Right renal cortex interstitium (tissue), 3 donors: Measurements from ENCODE around the gene GPC6. TPM values are rescaled to one million over a fixed set of nuclear protein-coding genes. Genes with fewer than 3 reads are reported as not detected.

Source experiments
- DNase-seq, 3 donors: peaks; one replicate each; pipeline ENCODE4 v3.0.0-alpha.2; 2013; ENCODE audit warnings: low read depth in 3 of 3, low spot score in 2 of 3
- polyA plus RNA-seq, 3 donors: library from polyadenylated mRNA; unstranded; fragments of 120-200 nt; gene quantifications; one replicate each; pipeline ENCODE4 v1.2.1, GENCODE V29; 2013; ENCODE audit not compliant: insufficient read length in 3 of 3

GPC6 gene
- polyA plus RNA-seq, 3 donors, result 56.7 to 71.0 (median 65.8) TPM

DNA sequence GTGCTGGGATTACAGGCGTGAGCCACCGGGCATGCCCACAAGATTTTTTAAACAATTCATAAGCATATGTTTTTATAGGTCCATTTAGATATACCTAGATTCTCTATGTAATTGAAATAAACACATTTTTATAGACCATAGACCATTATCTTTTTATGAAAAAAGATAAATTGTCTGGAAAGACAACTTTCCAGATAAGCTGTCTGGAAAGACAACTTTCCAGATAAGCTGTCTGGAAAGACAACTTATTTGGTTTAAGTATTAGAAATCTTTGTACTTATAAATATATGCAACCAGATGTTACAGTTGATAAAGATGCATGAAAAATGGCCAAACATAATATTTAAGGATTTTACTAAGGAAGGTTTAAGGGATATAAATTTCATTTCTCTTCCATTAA lies 538.5 kb downstream of the GPC6 start:
- no peak for DNase-seq

DNA sequence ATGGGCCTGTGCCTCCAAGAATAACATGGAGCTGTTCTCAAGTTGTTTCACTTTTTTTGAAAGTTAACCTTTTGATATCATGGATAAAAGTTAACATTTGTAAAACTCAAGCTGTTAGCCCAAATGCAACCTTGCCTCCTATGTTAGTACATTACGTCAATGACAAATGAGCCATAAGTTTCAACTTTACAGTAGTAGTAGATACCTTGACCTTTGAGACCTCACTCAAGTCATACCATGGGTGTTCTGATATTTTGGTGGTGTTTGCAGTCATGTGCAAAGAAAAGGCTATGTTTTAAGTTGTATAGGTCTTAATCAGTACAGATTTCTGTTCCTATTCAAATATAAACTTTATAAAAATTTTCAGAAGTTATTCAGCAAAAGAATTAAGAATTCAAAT lies 539.2 kb downstream of the GPC6 start:
- DNase-seq, result no peak

DNA sequence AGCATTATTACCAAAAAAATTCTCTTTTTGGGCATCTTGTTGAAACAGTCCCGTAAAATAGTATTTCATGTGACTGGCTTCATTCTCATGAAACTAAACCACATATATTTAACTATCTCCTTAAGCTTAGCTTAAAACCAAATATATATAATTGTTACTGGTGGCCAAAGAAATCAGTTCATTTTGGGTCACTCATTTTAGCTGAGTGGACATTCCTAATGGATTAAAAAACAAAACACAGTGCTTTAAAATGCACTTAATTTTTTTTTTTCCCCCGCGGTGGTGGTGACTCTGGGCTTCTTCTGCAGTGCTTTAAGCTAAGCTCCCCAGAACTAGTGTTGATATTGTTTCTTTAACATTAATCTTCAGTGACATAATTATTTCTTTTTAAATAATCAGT lies 540.1 kb downstream of the GPC6 start:
- no peak for DNase-seq

DNA sequence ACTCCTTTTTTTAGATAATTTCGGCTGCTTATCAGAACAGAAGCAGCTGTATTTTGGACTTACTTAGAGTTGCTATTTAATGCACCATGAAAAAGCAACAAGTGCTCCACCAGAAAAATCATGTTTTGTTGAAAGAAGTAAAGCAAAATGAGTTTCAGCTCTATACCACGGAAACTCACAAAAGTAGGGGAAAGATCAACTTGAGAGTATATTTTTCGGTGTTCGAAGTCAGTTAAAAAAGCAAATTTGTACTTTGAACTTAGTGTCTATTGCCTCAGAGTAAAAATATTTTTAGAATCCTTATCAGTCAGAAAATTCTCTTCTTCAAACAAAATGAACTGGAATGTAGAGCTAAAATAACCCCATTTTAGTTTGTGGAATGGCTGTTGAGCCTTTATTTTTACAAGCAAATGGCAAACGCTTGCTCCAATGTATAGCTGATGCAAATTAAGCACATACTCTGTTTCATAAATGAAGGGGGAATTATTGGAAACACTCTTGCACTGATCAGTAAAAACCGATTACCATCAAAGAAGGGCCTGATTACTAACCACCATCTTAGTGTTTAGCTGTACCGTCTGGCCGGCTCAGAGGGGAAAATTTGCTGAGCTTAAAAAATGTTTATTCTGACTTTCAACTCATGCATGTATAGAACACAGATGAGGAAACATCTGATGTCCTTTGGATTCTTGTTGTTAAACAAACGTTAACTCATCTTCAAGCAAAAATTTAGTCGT lies 540.7 kb downstream of the GPC6 start:
- no peak for DNase-seq

DNA sequence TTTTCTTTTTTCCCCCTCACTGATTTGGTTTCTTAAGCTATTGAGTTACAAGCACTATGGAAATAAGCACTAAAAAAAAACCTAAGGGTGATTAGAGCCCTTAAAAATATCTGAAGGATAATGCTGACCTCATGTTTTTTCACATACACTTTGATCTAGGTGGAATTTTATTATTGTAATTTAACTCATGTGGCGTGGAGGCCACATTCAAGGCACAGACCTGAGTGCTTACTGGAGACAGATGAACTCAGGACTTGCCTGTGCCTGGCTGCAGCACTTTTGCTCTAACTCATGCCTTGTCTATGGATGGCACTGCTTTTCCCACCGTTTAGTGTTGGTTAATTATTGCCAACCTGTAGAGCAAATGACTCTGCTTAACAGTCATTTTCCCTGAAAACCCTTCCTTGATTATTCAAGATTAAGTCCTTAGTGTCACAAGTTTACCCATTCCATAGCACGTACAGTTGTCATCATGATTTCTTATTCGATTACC lies 541.4 kb downstream of the GPC6 start:
- no peak for DNase-seq

DNA sequence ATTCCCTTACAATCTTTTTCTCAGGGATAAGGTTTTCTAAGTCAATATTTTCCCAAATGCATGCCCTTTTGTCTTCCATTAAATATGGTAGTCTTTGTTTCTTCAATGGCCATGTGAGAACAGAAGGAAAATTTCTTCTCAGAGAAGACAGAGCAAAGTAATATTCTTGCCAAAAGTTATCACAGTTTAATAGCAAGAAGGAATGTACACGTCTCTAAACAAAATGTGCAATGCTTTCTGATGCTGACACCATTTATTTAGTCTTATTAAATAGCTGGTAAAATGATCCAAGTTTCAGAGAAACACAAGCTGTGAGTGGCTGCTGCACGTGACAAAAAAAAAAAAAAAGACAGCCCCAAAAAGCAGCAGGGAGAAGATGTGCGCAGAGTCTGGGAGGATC lies 542.5 kb downstream of the GPC6 start:
- peak in 1 of 3 donors; percentile 31 for DNase-seq

DNA sequence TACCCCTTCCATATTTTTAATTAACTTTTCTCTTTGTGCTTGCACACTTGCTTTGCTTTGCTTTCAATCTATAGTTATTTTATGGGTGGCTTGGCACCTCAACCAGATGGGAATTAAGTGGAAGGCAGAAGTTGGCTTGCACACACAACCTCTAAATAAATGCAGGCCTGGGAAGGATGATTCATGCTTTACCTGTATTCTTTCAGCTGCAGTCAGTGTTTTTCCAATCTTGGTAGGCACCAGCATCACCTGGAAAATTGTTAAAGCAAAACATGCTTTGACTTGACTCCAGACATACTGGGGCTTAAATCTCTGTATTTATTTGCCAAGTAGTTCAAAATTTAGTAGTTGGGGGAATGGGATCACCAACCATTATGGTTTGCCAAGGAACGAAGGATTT lies 543.0 kb downstream of the GPC6 start:
- DNase-seq, result no peak

DNA sequence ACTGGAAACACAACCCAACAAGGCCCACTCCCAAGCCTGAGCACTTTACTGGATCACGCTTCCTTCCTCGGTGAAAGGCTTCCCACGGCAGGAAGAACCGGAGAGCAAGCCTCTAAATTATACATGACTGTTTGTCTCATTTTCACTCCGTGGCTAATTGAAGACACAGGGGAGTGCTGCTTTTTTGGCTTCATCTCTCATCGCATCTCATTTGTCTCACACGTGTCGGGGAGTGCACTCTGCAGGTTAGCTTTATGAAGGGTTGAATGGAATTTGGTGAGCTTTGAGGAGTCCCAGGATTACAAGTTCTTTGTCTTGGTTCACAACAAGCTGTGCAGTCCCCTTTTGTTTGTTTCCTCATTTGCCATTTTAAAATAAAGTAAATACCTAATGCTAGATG lies 544.6 kb downstream of the GPC6 start:
- DNase-seq, result no peak

DNA sequence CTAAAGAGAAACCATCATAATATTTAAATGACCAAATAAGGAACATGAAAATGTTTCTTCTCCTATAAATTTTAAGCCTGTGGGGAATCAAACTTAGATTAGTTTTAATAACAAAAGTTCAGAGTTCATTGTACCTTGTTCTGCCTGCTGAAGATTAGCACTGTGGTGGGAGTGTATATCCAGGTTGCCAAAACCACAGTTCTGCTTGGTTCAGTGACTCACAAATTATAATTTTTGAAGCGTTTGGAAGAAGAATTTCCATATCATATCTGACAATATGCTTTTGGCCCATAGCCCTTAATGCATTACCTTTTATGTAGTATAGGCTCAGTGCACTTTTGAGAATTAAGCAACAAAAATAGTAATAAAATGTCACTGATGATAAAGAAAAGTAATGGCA lies 545.2 kb downstream of the GPC6 start:
- no peak for DNase-seq

DNA sequence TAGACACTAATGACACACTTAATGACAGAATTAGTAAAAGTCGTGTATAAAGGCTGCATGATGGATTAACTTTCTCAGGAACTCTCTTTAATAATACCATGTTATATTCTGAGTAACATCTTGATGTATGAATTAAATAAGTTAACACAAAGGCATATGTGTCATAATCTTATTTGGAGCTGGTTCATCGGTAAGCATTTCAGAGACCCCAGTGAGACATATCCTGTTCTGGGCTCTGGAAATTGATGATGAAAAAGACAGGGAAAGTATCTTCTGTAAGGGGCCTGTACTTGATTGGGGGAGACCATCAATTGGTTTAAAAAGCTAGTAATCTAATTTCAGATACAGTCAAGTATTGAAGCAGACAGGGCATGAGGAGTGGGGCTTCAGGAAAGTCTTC lies 547.9 kb downstream of the GPC6 start:
- no peak for DNase-seq

DNA sequence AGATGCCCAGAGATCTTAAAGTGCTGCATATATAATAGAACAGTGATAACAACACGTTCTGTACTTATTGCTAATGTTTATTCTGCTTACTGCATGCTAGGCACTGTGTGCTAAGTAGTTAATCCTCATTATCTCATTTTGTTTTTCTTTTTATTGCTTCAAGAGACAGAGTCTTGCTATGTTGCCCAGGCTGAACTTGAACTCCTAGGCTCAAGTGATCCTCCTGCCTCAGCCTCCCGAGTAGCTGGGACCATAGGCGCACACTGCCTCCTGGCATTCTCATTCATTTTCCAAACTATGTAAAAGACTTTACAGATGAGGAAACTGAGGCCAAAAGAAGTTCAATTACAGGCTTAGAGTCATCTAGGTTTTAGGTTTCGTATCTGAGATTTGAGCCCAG lies 548.4 kb downstream of the GPC6 start:
- no peak for DNase-seq

DNA sequence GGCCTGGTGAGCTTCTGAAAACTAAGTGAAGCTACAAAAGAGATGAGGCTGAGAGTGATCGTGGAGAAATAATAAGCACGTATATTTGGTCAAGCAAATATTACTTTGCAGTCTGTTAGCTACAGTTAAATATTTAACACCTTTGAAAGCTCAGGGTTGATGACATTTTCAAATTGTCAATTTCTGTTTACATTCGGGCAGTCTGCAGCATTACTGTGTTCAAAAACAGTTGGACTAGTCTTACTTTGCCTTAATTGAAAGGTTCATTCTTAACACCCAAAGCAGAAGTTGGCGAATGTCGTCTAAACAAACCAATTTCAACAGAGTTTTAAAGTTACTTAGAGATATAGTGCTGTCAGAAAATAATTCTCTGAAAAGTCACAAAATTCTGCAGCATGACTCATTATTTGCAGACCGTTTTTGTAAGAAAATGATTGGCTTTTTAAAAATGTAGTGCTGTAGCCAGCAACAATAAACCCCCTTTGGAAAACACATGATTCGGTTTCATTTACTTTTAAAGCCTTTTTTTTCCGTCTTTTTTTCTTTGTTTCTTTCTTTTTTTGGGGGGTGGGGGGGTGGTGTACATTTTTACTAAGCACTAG lies 549.0 kb downstream of the GPC6 start:
- no peak for DNase-seq

DNA sequence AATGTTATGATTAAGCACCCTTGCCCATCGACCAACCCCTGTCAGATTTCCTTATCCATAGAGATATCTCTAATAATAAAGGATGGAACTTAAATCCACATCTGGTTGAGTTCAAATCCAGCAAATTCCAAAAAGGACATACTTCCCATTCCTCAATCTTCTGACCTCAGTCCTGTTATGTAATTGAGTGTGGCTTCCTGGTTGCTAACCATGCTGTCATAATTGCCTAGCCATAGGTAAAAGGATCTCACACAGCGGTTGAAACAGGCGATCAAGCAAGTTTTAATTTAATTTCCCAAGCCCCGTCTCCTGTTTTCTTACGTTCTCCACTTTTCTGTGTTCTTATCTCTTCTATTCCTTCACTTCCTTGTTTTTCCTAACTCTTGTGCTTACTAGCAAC lies 550.3 kb downstream of the GPC6 start:
- no peak for DNase-seq

DNA sequence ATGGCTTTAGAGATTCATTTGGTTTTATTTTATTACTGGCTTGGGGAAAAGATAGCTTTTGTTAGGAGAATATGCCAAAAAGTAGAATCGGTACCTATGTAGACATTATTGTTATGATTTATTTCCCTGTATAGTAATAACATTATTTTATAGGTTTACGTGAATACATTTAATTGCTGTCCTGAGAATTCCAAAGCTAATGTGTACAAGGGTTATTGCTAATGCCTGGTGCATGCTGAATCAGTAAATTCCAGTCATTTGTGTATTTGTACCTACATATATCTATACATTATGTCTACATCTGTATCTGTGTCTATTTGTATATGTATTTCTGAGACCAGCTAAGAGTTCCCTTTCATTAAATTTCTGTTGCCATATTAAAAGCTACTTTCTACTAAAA lies 550.9 kb downstream of the GPC6 start:
- DNase-seq, result no peak

DNA sequence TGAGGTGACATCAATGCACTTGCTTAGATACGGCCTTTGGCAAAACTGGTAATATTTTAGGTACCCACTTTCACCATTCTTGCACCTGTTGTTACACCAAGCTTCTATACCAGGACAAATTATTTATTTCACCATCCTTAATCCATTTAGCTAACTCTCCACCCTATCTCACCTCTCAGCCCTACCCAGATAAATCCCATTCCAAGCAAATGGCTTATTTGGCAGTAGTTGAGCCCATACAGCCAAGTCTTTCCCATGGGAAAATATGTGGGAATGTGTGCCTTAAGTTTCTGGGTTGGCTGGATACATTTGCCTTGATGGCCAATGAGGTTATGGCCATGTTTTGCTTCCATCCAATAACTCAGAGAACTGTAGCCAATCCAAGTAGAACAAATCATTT lies 551.9 kb downstream of the GPC6 start:
- no peak for DNase-seq

DNA sequence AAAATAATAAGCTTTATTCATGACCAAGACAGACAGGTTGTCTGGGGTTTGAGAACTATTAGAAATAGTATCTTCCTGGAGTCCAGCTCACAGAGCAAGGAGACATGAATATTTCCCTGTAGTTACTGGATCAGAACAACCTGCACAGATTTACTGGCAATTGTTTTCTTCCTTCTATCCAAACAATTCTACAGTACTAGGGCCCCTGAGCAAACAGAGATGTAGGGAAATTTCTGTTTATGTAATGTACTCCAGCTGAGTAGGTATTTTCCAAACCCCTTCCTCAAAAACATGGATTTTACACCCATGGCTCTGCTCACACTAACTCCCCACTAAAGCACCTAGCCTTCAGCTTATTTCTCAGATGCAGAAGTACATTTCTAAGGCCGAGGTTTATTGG lies 557.6 kb downstream of the GPC6 start:
- no peak for DNase-seq

DNA sequence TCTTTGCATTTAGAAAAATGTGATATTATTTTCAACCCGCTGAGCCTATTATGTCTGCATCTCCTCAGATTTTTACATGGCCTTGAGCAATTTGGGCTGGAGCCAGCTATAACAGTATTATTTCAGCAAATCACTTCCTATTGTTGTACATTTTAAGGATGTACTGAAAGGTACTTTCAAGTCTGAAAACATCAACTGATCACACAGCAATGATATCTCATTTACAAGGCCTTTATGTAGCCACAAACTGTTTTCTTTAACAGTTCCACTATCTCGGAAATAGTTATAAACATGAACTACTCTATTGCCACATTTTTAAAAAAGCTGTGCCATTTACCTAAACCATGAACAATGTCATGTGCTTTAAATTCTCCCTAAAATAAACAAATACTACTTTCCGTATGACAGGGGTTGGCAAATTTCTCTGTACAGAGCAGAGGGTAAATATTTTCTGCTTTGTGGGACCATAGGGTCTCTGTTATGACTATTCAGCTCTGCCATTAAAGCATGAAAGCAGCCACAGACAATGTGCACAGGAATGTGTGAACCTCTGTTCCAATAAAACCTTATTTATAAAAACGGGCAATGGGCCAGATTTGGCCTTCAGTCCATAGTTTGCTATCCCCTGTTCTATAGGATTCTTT lies 560.4 kb downstream of the GPC6 start:
- DNase-seq, result no peak

DNA sequence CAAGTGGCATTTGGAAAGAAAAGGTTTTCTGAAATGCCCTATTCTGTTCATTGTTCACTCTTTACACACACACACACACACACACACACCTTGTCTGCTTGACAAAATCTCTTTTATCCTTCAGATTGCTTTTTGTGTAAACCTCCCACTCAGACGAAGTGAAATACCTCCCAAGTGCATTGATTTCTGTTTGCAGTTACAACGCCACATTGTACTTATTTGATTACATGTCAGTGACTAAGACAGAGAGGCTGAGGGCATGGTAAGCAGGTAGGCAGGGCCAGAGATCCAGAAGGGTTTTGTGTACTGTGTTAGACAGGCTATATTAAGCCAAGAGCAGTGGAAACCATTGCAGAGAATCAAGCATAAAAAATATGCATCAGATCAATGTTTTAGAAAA lies 561.8 kb downstream of the GPC6 start:
- no peak for DNase-seq

DNA sequence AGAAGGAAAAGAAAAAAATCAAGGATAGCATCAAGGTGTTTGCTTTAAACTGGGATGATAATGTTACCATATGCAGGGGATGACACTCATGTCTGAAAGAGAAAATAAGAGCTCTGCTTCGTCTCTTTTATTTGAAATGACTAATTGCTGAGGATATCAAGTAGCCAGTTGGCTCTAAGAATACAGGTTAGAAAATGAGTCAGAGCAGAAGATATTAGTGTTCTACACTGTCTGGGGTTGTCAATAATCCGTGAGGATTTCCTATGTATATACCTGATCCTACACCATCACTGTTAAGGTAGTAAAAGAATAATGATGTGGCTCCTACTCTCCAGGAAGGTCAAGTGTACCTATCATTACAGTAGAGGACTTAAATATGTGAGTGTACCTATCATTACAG lies 562.5 kb downstream of the GPC6 start:
- DNase-seq, result no peak

DNA sequence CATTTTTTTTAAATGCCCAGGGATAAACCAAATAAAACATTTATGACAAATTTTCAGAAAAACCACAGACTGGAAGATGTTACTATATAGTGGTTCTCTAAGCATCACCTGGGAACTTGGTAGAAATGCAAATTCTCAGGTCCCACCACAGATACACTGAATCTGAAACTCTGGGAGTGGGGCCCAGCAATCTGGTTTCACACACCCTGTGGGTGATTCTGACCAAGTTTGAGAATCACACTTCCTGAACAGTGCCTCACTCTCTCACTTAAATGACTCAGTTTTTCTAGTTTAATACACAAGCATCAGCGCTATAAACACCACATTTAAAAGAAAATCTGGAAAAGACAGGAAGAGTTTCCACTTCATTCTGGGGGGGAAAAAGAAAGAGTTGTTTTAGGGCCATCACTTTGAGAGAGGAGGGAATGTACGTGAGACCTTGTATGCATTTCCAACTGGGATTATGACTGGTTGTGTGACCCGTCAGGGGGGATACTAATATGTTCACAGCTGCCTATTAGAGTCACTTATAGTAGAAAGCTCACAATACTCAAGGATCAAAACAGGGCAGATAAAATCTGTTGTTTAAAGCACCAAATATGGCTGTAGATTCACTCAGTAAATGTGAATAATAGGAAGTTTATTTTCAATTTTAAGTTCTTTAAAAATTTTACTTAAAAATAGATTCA lies 567.7 kb downstream of the GPC6 start:
- no peak for DNase-seq

DNA sequence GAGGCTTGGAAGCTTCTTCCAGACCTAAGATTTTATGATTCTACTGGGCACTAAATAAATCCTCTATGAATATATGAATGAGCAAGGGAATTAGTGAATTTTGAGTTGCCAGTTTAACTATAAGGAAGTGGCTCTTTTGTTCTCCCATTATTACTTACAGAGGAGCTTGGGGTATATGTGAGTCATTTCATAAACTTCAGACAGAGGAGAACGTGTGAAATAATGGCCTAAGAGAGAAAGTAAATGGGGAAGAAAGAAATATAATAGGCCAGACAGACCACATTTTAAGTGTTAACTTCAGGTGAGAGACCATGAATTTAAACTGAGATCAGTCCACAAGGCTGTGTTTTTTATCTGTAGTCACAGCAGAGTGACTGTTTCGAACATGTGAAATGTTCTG lies 570.9 kb downstream of the GPC6 start:
- DNase-seq, result no peak

DNA sequence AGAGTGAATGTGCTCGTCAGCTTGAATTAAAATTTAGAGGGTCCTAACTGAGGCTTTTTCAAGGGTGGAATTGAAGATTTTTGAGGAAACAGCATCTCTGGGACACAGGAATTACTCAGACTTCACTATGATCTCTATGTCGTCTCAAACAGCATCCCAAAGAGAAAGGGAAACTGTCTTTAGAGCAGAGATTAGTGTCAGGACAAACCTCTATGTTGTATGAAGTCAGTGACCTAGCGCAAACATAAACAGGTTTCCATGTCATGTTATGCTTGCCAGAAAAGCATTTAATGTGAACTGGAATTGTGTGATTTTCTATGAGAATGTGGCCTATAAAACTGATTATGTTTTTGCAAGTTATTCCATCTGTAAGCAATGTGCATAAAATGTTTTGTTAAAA lies 573.7 kb downstream of the GPC6 start:
- no peak for DNase-seq
